Renal cortex interstitium (tissue), 15 donors: ENCODE results near the gene NETO2. TPM values are rescaled to one million over a fixed set of nuclear protein-coding genes. Genes with fewer than 3 reads are reported as not detected.
"Not testable (repeated sequence)": the region's sequence is repeated elsewhere in the genome, so short reads cannot be mapped to it uniquely, and the experiment has no call there.

Source experiments
- DNase-seq, 11 donors: peaks; one replicate each; pipeline ENCODE4 v3.0.0-alpha.2; 2013; ENCODE audit warnings: low read depth in 9 of 11, low spot score in 4 of 11; ENCODE audit errors: extremely low read depth in 1 of 11
- long read RNA-seq, 16 experiments: transcript quantifications; one replicate each; lab custom pipeline, GENCODE V29; 2026
- polyA plus RNA-seq, 3 donors: library from polyadenylated mRNA; unstranded; fragments of 120-200 nt; gene quantifications; one replicate each; pipeline ENCODE4 v1.2.1, GENCODE V29; 2013; ENCODE audit not compliant: insufficient read length in 3 of 3

NETO2 gene
- 10 to 100 TPM; 23.9 to 34.2 (median 30.6) TPM for polyA plus RNA-seq
- long read RNA-seq, donor 1, full-length matches to known transcripts, result 1 of 1 reads
- long read RNA-seq, donor 1, partial matches to known transcripts, result 0 of 1 reads
- long read RNA-seq, donor 1, other reads (novel, unspliced or antisense), result 0 of 1 reads
- long read RNA-seq, donor 2, result 0 reads
- long read RNA-seq, donor 3, full-length matches to known transcripts, result 8 of 8 reads
- long read RNA-seq, donor 3, partial matches to known transcripts, result 0 of 8 reads
- long read RNA-seq, donor 3, other reads (novel, unspliced or antisense), result 0 of 8 reads
- long read RNA-seq, donor 4, full-length matches to known transcripts, result 3 of 3 reads
- long read RNA-seq, donor 4, partial matches to known transcripts, result 0 of 3 reads
- long read RNA-seq, donor 4, other reads (novel, unspliced or antisense), result 0 of 3 reads
- long read RNA-seq, donor 5, result 0 reads
- long read RNA-seq, donor 6, full-length matches to known transcripts, result 2 of 2 reads
- long read RNA-seq, donor 6, partial matches to known transcripts, result 0 of 2 reads
- long read RNA-seq, donor 6, other reads (novel, unspliced or antisense), result 0 of 2 reads
- long read RNA-seq, donor 7, full-length matches to known transcripts, result 7 of 7 reads
- long read RNA-seq, donor 7, partial matches to known transcripts, result 0 of 7 reads
- long read RNA-seq, donor 7, other reads (novel, unspliced or antisense), result 0 of 7 reads
- long read RNA-seq, donor 8, result 0 reads
- long read RNA-seq, donor 9, full-length matches to known transcripts, result 2 of 2 reads
- long read RNA-seq, donor 9, partial matches to known transcripts, result 0 of 2 reads
- long read RNA-seq, donor 9, other reads (novel, unspliced or antisense), result 0 of 2 reads
- long read RNA-seq, donor 10, full-length matches to known transcripts, result 3 of 3 reads
- long read RNA-seq, donor 10, partial matches to known transcripts, result 0 of 3 reads
- long read RNA-seq, donor 10, other reads (novel, unspliced or antisense), result 0 of 3 reads
- long read RNA-seq, donor 11, full-length matches to known transcripts, result 6 of 6 reads
- long read RNA-seq, donor 11, partial matches to known transcripts, result 0 of 6 reads
- long read RNA-seq, donor 11, other reads (novel, unspliced or antisense), result 0 of 6 reads
- long read RNA-seq, donor 12, full-length matches to known transcripts, result 1 of 1 reads
- long read RNA-seq, donor 12, partial matches to known transcripts, result 0 of 1 reads
- long read RNA-seq, donor 12, other reads (novel, unspliced or antisense), result 0 of 1 reads
- long read RNA-seq, donor 13, result 0 reads
- long read RNA-seq, donor 14, full-length matches to known transcripts, result 4 of 4 reads
- long read RNA-seq, donor 14, partial matches to known transcripts, result 0 of 4 reads
- long read RNA-seq, donor 14, other reads (novel, unspliced or antisense), result 0 of 4 reads
- long read RNA-seq, donor 15, partial matches to known transcripts, result 0 of 1 reads
- long read RNA-seq, donor 15, other reads (novel, unspliced or antisense), result 0 of 1 reads
- long read RNA-seq, donor 16, full-length matches to known transcripts, result 7 of 7 reads
- long read RNA-seq, donor 16, partial matches to known transcripts, result 0 of 7 reads
- long read RNA-seq, donor 16, other reads (novel, unspliced or antisense), result 0 of 7 reads

GRCh38 chr16:47143677-47144558, at the start of gene NETO2:
TSS of gene NETO2 (minus strand) at chr16:47143945. CDS start at chr16:47143612, 333 bp downstream.
- peak in 7 of 11 donors; percentile 32 to 61 (median 57) for DNase-seq

DNA sequence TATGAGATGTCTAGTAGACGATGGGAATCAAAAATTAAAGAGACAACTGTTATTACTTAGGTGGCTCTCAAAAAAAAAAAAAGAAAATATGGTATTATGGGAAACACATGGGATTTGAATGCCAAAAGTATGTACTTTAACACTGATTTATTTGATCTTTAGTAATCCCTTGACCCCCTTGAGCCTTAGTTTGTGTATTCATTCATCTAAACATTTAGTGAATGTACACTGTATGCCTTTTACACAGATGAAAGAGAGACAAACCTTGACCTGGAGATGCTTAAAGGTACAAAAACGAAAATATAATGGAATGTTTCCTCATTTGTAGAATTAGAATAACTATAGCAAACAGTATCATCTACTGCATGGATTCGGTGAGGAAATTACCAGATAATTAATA, 38.6 kb upstream of the NETO2 start:
- DNase-seq, result no peak

GRCh38 chr16:47181066-47181465, 37.3 kb upstream of the NETO2 start:
- DNase-seq, result not testable (repeated sequence)

- DNase-seq, result no peak
These were observed 36.3 kb upstream of the NETO2 start for GRCh38 chr16:47180073-47180472.

DNA sequence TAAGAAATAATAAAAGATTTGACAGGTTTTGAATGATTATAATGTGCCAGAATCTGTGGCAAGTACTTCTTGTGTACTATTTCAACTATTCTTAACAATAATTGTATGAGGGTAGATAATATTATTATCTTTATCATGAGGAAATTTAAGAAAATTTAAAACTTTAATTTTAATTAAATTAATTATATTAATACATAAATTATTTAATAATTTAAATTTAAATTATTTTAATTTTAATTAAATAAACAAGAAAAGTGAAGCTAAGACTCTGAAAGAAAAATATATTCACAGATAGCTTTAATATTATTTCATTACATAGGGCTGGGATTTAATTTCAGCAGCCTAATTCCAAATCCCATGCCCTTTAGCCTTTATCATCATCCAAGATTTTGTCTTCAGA, 31.4 kb upstream of the NETO2 start:
- DNase-seq, result no peak

GRCh38 chr16:47162670-47163420, 19.1 kb upstream of the NETO2 start:
- DNase-seq, result no peak

GRCh38 chr16:47161464-47161863, 17.7 kb upstream of the NETO2 start:
- no peak for DNase-seq

DNA sequence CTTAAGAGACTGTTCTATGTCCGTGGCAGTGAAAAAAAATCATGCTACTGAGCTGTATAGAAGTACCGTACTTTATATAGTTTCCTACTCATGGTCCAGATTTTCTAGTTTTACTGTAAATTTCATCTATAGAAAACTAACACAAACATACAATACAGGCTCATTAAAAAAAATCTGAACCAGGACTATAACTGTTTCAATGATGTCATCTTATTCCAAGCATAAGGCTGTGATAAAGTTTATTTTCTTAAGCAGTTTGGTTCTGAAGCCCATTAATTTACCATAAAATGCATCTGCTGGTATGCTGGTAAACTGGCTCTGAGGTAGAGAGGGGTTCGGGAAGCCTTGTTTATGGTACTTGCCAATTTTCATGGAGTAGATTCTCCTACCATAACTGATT, 16.7 kb upstream of the NETO2 start:
- DNase-seq, result no peak

- DNase-seq, result no peak
These were observed 15.2 kb upstream of the NETO2 start for GRCh38 chr16:47158992-47159391.

DNA sequence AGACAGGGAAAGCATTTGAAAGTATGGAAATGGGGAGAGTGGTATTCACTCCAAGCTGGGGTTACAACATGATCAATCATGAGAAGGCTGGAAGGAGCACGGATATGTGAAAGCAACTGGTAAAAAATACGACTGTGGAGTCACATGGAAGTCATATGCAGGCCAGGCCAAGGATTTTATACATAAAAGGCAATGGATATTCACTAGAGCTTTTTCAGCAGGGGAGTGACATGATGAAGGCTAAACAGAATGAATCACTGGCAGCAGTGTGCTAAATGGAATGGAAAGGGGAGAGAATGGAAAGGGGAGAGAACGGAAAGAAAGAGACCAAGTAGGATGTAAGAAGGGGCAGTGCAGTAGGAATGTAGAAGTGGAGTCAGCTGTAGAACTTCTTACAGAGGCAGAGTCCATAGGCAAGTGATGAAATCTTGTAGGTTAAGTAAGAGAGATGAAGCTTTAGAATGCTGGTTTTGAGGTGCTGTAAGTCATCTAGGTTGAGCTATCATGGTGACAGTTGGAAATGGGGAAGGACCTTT, 13.0 kb upstream of the NETO2 start:
- no peak for DNase-seq

DNA sequence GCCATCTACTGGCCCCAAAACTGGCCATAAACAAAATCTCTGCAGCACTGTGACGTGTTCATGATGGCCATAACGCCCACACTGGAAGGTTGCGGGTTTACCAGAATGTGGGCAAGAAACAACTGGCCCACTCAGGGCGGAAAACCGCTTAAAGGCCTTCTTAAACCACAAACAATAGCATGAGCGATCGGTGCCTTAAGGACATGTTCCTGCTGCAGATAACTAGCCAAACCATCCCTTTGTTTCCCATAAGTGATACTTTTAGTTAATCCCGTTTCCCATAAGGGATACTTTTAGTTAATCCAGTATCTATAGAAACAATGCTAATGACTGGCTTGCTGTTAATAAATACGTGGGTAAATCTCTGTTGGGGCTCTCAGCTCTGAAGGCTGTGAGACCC, 8.8 kb upstream of the NETO2 start:
- DNase-seq, result not testable (repeated sequence)

DNA sequence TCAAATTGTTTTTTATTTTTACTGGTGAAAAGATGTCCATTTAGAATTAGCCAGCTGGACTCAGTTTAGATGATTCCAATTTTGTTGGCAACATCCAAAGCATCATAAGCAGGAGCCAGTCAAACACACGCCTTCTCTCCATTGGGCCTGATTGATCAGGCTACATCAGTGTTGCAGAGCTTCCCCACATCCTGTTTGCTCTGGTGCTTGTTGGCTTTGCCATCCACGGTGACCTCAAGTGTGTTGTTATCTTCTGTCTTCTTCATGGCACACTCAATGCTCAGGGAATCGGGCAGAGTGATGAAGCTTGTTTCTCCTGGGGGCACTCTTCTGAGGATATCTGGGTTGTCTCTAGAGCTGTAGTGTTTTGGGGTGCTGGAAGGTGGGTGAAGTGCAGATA, 6.3 kb upstream of the NETO2 start:
- DNase-seq, result no peak

GRCh38 chr16:47144559-47144877, 773 bp upstream of the NETO2 start:
- DNase-seq, result no peak

DNA sequence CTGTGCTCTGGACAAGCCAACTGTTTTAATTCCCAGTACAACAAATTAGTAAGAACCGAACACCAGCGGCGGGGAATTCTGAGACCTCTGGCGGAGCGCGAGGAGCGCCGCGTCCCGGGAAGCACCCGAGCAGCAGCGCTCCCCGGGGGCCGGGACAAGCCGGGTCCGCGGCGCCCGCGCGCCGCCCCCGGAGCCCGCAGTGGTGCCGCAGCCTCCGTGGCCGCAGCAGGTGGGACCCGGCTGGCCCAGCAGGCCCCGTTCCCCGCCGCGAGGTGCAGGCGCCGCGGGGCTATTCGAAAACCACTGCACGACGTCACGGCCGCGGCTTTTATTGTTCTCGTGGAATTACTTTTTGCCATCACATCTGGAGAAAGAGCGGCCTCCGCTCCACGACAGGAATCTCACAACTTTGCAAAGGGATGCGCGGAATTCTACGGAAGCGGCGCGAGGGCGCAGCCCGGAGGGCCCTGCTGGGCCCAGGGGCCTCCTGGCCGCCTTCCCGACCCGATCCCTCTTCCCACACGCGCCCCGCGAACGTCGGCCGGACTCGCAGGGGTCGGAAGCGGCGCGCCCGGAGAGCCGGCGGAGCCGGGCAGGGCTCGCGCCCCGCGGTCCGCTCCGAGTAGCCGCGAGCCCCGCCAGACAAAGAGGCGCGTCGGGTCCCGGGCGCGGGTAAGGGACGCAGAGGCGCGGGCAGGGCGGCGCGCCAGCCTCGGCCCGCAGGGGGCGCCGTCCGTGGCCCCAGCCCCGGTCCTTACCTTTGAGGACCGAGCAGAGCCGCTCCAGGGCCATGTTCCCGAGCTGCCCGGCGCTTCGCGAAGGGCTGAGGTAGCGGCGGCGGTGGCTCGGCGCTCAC, 696 bp downstream of the NETO2 start:
- DNase-seq, result peak in 7 of 11 donors; percentile 27 to 71 (median 61)

- peak in 2 of 11 donors; percentile 8 to 15 for DNase-seq
These were observed 1.3 kb downstream of the NETO2 start for GRCh38 chr16:47142486-47142820.
